HG02798 (cell line): ENCODE measurements around the gene SH3RF1.
"Not testable (repeated sequence)": the region's sequence is repeated elsewhere in the genome, so short reads cannot be mapped to it uniquely, and the experiment has no call there.

Source experiments
- ATAC-seq: cut with Tn5 transposase; IDR thresholded peaks from one replicate; pipeline ENCODE4 v1.9.1; 2021; ENCODE audit warnings: mild to moderate bottlenecking; ENCODE audit not compliant: unreplicated experiment, poor library complexity

The SH3RF1 gene

GRCh38 chr4:169270810-169271691 is at the start of gene SH3RF1:
Gene SH3RF1 (minus strand): TSS chr4:169270956. CDS start chr4:169269212, 1,744 bp downstream.
- ATAC-seq: peak; percentile 73

GRCh38 chr4:169315530-169316343 is 45.0 kb upstream of the SH3RF1 start:
- no peak for ATAC-seq

- no peak for ATAC-seq
Observed at GRCh38 chr4:169314906-169315305, 44.1 kb upstream of the SH3RF1 start.

- ATAC-seq: no peak
Observed at GRCh38 chr4:169313732-169314131, 43.0 kb upstream of the SH3RF1 start.

GRCh38 chr4:169312690-169313422 is 42.1 kb upstream of the SH3RF1 start:
- ATAC-seq: no peak

GRCh38 chr4:169311643-169312365 is 41.0 kb upstream of the SH3RF1 start:
- ATAC-seq: peak; percentile 84

- no peak for ATAC-seq
Observed at GRCh38 chr4:169309326-169309967, 38.7 kb upstream of the SH3RF1 start.

- ATAC-seq: no peak
Observed at GRCh38 chr4:169307576-169307975, 36.8 kb upstream of the SH3RF1 start.

- no peak for ATAC-seq
Observed at GRCh38 chr4:169305651-169306050, 34.9 kb upstream of the SH3RF1 start.

- no peak for ATAC-seq
Observed at GRCh38 chr4:169305173-169305572, 34.4 kb upstream of the SH3RF1 start.

- no peak for ATAC-seq
Observed at GRCh38 chr4:169295822-169296221, 25.1 kb upstream of the SH3RF1 start.

- ATAC-seq: peak; percentile 83
Observed at GRCh38 chr4:169293343-169294176, 22.8 kb upstream of the SH3RF1 start.

GRCh38 chr4:169287983-169288382 is 17.2 kb upstream of the SH3RF1 start:
- ATAC-seq: not testable (repeated sequence)

- ATAC-seq: peak; percentile 49
Observed at GRCh38 chr4:169286562-169287301, 16.0 kb upstream of the SH3RF1 start.

- ATAC-seq: no peak
Observed at GRCh38 chr4:169283114-169283509, 12.4 kb upstream of the SH3RF1 start.

GRCh38 chr4:169282429-169283113 is 11.8 kb upstream of the SH3RF1 start:
- no peak for ATAC-seq

GRCh38 chr4:169279108-169279507 is 8.4 kb upstream of the SH3RF1 start:
- ATAC-seq: no peak
